AG09309 (cell line): Measurements from ENCODE around the gene SNCB.

Experiments
- DNase-seq: peaks from one replicate; pipeline ENCODE4 v3.0.0-alpha.2; 2010; ENCODE audit warnings: low read depth
- H3K4me3 ChIP-seq: 2 replicates; pipeline ENCODE4 v1.5.1; 2011; ENCODE audit warnings: mild to moderate bottlenecking, low read depth, low read length, moderate library complexity; ENCODE audit not compliant: control insufficient read depth
- TF ChIP-seq, protein P1 (sequence below): IDR thresholded peaks from 2 replicates; pipeline ENCODE4 v1.5.1; 2011; ENCODE audit warnings: mild to moderate bottlenecking, low read depth, low read length, inconsistent platforms; ENCODE audit not compliant: insufficient read depth, control insufficient read depth; ENCODE audit errors: missing control alignments

The SNCB gene

DNA sequence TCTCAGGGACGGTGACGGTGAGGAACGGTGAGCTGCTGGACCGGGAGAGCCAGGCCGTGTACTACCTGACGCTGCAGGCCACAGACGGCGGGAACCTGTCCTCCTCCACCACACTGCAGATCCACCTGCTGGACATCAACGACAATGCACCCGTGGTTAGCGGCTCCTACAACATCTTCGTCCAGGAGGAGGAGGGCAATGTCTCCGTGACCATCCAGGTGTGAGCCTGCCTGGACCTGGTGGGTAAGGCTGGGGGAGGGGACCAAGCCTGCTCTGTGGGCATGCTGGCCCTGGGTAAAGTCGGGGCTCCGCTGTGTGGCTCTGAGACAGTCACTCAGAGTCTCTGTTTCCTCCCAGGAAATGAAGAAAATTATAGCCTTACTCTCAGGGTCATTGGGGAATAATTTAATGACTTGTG, 51.9 kb downstream of the SNCB start:
- TF ChIP-seq, protein P1, sequence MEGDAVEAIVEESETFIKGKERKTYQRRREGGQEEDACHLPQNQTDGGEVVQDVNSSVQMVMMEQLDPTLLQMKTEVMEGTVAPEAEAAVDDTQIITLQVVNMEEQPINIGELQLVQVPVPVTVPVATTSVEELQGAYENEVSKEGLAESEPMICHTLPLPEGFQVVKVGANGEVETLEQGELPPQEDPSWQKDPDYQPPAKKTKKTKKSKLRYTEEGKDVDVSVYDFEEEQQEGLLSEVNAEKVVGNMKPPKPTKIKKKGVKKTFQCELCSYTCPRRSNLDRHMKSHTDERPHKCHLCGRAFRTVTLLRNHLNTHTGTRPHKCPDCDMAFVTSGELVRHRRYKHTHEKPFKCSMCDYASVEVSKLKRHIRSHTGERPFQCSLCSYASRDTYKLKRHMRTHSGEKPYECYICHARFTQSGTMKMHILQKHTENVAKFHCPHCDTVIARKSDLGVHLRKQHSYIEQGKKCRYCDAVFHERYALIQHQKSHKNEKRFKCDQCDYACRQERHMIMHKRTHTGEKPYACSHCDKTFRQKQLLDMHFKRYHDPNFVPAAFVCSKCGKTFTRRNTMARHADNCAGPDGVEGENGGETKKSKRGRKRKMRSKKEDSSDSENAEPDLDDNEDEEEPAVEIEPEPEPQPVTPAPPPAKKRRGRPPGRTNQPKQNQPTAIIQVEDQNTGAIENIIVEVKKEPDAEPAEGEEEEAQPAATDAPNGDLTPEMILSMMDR: peak; percentile 60
- no peak for DNase-seq
- no peak overlapping the region for H3K4me3 ChIP-seq

DNA sequence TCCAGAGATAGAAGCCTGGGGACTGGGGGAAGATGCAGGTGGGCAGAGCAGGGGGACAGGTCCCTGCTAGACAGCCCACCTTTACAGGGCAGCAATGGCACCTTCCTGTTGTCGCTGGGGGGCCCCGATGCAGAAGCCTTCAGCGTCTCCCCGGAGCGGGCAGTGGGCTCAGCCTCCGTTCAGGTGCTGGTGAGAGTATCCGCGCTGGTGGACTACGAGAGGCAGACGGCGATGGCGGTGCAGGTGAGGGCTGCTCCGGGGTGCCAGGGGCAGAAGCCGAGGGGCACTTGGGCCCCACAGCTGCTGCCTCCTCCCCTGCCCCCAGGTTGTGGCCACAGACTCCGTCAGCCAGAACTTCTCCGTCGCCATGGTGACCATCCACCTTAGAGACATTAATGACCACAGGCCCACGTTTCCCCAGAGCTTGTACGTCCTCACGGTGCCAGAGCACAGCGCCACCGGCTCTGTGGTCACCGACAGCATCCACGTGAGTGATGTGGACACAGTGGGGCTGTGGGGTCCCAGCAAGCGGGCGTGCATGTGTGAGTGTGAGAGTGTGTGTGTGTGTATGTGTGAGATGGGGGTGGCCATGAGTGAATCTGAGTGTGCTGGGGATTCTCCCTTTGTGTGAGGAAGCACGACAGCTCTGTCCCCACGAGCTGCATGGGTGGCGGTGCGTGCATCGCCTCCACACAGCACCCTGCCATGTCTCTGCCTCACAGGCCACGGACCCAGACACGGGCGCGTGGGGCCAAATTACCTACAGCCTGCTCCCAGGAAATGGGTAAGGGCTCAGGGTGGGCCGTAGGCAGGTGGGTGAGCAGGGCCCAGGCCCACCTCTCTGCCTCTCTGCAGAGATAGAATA, 52.8 kb downstream of the SNCB start:
- no peak for DNase-seq
- TF ChIP-seq, protein P1: no peak
- H3K4me3 ChIP-seq: no peak overlapping the region

DNA sequence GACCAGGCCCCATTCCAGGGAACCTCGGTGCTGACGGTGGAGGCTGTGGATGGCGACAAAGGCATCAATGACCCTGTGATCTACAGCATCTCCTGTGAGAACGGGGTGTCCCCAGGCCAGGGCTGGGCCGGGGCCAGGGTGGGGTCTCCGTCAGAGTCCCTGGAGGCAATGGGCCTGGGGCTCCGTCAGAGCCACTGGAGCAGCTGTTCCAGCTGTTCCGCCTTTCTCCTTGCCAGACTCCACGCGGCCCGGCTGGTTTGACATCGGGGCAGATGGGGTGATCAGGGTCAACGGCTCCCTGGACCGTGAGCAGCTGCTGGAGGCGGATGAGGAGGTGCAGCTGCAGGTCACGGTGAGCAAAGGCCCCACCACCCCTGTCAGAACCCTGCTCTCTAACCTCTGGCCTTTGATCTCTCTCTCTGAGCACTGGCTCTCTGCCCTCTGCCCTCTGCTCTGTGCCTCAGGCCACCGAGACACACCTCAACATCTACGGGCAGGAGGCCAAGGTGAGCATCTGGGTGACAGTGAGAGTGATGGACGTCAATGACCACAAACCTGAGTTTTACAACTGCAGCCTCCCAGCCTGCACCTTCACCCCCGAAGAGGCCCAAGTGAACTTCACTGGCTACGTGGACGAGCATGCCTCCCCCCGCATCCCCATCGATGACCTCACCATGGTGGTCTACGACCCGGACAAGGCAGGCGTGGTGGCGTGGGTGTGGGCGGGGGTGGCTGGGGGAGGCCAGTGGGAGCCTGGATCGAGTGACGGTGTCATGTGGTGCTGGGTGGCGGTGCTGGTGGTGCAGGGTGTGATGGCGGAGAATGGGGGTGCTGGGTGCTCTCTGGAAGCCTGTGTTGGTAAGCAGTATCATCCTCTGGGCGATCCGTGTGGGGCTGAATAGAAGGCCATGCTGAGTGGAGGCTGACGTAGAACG, 54.6 kb downstream of the SNCB start:
- H3K4me3 ChIP-seq: no peak overlapping the region
- no peak for DNase-seq
- TF ChIP-seq, protein P1: no peak

DNA sequence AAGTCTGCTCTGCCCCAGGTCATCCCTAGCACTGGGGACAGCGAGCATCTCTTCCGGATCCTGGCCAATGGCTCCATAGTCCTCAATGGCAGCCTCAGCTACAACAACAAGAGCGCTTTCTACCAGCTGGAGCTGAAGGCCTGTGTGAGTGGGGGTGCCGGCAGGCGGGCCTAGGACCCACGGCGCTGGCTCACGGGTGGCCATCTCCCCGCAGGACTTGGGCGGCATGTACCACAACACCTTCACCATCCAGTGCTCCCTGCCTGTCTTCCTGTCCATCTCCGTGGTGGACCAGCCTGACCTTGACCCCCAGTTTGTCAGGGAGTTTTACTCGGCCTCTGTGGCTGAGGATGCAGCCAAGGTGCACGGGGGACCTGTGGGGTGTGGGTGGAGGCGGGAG, 55.3 kb downstream of the SNCB start:
- no peak for DNase-seq
- TF ChIP-seq, protein P1: no peak
- no peak overlapping the region for H3K4me3 ChIP-seq

DNA sequence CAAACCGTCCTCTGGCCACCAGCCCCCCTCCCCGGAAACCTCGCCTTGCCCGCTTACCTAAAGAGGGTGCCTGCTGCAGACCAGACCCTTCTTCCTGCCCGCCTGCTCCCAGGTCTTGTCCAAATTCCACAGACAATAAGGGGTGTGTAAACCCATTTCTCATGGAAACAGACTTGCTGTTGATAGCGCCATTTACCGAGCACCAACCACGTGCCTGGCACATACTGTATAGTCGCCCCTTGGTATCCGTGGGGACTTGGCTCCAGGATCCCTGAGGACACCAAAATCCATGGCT, 56.1 kb downstream of the SNCB start:
- no peak for DNase-seq
- no peak overlapping the region for H3K4me3 ChIP-seq
- TF ChIP-seq, protein P1: no peak

DNA sequence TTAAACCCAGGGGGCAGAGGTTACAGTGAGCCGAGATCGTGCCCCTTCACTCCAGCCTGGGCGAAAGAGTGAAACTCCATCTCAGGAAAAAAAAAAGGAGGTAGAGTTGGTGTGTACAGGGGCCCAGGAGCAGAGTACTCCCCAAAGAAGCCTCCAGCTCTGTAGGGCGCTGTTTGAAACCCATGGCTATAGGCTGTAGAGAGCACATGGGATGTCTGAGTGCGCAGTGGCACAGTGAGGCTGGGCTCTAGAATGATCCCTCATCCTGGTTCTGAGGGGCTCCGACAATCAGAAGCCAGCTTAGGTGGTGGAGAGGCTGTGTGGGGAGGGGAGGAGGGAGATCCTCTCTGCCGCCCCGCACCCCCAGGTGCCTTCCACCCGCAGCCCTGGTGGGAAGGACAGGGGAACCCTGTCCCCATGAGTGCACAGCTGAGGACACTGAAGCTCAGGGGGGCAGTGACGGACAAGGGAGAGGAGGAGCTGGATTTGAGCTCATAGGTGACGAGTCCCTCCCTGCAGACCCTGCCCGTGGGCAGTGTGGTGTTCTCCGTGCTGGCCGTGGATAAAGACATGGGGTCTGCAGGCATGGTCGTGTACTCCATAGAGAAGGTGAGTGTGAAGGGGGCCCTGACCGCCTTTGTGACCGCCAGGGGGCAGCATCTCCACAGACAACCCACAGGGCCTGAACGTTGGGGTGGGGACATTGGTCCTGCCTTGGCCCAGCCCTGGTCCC, 56.6 kb downstream of the SNCB start:
- no peak overlapping the region for H3K4me3 ChIP-seq
- TF ChIP-seq, protein P1: peak; percentile 87
- DNase-seq: no peak
